ENCODE results near the gene KCNJ16. TPM values are rescaled to one million over a fixed set of nuclear protein-coding genes. Genes with fewer than 3 reads are reported as not detected.

Gene KCNJ16
- total RNA-seq: 0.35 TPM
- long read RNA-seq: 0 reads

- Histone ChIP-seq H3K27me3 (no peaks in the 10 kb centered on the region), H3K9me3 (no peaks in the 10 kb centered on the region), H3K4me1 (no peaks in the 10 kb centered on the region), H3K27ac (no peak within 1 kb of the TSS), H3K36me3 (no peaks in the 10 kb centered on the region), H3K4me3 (no peak within 1 kb of the TSS)
- intact Hi-C loops (cut with DNase I): no loop called here
- peak; percentile 54 for ATAC-seq
- TF ChIP-seq CTCF (IDR thresholded peaks at IDR 0.05): no peak
- DNase-seq: no peak
Observed at GRCh38 chr17:70074956-70075355, at the start of gene KCNJ16. TSS of gene KCNJ16 (plus strand) at chr17:70075225. CDS start at chr17:70132088, 56,863 bp downstream.

- intact Hi-C loops (cut with DNase I): no loop called here
- ATAC-seq (no peak), DNase-seq (no peak)
Observed at GRCh38 chr17:70028397-70028796, 46.6 kb upstream of the KCNJ16 start.

GRCh38 chr17:70028978-70029767 is 45.9 kb upstream of the KCNJ16 start:
- TF ChIP-seq CTCF (IDR thresholded peaks at IDR 0.05): no peak
- H3K4me1 ChIP-seq: no peaks in the 10 kb centered on the region
- H3K27me3 ChIP-seq: no peaks in the 10 kb centered on the region
- no peaks in the 10 kb centered on the region for H3K9me3 ChIP-seq
- intact Hi-C loops (cut with DNase I): no loop called here
- ATAC-seq: peak; percentile 13
- DNase-seq: no peak
- H3K27ac ChIP-seq: no peak overlapping the region
- H3K4me3 ChIP-seq: no peak overlapping the region
- H3K36me3 ChIP-seq: no peaks in the 10 kb centered on the region

More at GRCh38 chr17:70028397-70028796, 46.6 kb upstream of the KCNJ16 start:
- TF ChIP-seq CTCF (IDR thresholded peaks at IDR 0.05): no peak
- Histone ChIP-seq H3K4me1 (no peaks in the 10 kb centered on the region), H3K36me3 (no peaks in the 10 kb centered on the region), H3K4me3 (no peak overlapping the region), H3K9me3 (no peaks in the 10 kb centered on the region), H3K27ac (no peak overlapping the region), H3K27me3 (no peaks in the 10 kb centered on the region)

GRCh38 chr17:70030371-70030770 is 44.7 kb upstream of the KCNJ16 start:
- no peaks in the 10 kb centered on the region for H3K36me3 ChIP-seq
- no peaks in the 10 kb centered on the region for H3K27me3 ChIP-seq
- intact Hi-C loops (cut with DNase I): no loop called here
- no peak overlapping the region for H3K27ac ChIP-seq
- DNase-seq (no peak), ATAC-seq (no peak)
- no peak overlapping the region for H3K4me3 ChIP-seq
- H3K9me3 ChIP-seq: no peaks in the 10 kb centered on the region
- TF ChIP-seq CTCF (IDR thresholded peaks at IDR 0.05): no peak
- no peaks in the 10 kb centered on the region for H3K4me1 ChIP-seq

GRCh38 chr17:70031341-70031740 is 43.7 kb upstream of the KCNJ16 start:
- DNase-seq: no peak
- H3K36me3 ChIP-seq: no peaks in the 10 kb centered on the region
- no peaks in the 10 kb centered on the region for H3K4me1 ChIP-seq
- H3K4me3 ChIP-seq: no peak overlapping the region
- TF ChIP-seq CTCF (IDR thresholded peaks at IDR 0.05): no peak
- no peaks in the 10 kb centered on the region for H3K9me3 ChIP-seq
- intact Hi-C loops (cut with DNase I): no loop called here
- no peak for ATAC-seq
- no peak overlapping the region for H3K27ac ChIP-seq
- H3K27me3 ChIP-seq: no peaks in the 10 kb centered on the region
